ENCODE results near the gene TRIM44.
"Not testable (repeated sequence)": the region's sequence is repeated elsewhere in the genome, so short reads cannot be mapped to it uniquely, and the experiment has no call there.

DNA sequence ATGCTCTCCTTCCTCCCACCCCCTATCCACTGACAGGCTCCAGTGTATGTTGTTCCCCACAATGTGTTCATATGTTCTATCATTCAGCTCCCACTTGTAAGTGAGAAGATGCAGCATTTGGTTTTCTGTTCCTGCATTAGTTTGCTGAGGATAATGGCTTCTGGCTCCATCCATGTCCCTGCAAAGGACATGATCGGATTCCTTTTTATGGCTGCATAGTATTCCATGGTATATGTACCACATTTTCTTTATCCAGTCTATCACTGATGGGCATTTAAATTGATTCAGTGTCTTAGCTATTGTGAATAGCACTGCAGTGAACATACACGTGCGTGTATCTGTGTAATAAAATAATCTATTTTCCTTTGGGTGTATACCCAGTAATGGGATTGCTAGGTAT, 5.8 kb downstream of the TRIM44 start:
- TF ChIP-seq, protein P1, sequence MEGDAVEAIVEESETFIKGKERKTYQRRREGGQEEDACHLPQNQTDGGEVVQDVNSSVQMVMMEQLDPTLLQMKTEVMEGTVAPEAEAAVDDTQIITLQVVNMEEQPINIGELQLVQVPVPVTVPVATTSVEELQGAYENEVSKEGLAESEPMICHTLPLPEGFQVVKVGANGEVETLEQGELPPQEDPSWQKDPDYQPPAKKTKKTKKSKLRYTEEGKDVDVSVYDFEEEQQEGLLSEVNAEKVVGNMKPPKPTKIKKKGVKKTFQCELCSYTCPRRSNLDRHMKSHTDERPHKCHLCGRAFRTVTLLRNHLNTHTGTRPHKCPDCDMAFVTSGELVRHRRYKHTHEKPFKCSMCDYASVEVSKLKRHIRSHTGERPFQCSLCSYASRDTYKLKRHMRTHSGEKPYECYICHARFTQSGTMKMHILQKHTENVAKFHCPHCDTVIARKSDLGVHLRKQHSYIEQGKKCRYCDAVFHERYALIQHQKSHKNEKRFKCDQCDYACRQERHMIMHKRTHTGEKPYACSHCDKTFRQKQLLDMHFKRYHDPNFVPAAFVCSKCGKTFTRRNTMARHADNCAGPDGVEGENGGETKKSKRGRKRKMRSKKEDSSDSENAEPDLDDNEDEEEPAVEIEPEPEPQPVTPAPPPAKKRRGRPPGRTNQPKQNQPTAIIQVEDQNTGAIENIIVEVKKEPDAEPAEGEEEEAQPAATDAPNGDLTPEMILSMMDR (conservative IDR thresholded peaks at IDR 0.05; ENCODE audit: low read length) = not testable (repeated sequence)
- not testable (repeated sequence) for TF ChIP-seq EZH2phosphoT487 (IDR thresholded peaks at IDR 0.05; ENCODE audit: borderline replicate concordance)

Data from Loucy (cell line).